Tibial nerve (tissue), 4 donors: ENCODE results near the gene PPP2R3B. TPM values are rescaled to one million over a fixed set of nuclear protein-coding genes. Genes with fewer than 3 reads are reported as not detected.
"Not testable (repeated sequence)": the region's sequence is repeated elsewhere in the genome, so short reads cannot be mapped to it uniquely, and the experiment has no call there.

ENCODE experiments used
- DNase-seq, 2 donors: peaks; one replicate each; pipeline ENCODE4 v3.0.0-alpha.2; 2019; ENCODE audit warnings: low spot score in 2 of 2
- H3K27ac ChIP-seq, 4 donors: fragments of 200-600 bp; sonication (generic) in 3 of 4; one replicate each; pipeline ENCODE4 v1.5.1; 2017 to 2019; ENCODE audit warnings: mild to moderate bottlenecking in 1 of 4
- H3K27me3 ChIP-seq, 2 donors: fragments of 200-600 bp; sonication (generic) in 1 of 2; one replicate each; pipeline versions ENCODE4 v1.5.1 to v1.6.0; 2017 to 2019
- H3K36me3 ChIP-seq, 3 donors: fragments of 200-600 bp; sonication (generic); one replicate each; pipeline ENCODE4 v1.5.1; 2018 to 2019
- H3K4me1 ChIP-seq, 4 donors: fragments of 200-600 bp; sonication (generic) in 3 of 4; one replicate each; pipeline ENCODE4 v1.5.1; 2017 to 2019
- H3K4me3 ChIP-seq, 4 donors: fragments of 200-600 bp; sonication (generic) in 3 of 4; one replicate each; pipeline ENCODE4 v1.5.1; 2017 to 2019; ENCODE audit warnings: mild to moderate bottlenecking in 1 of 4, moderate library complexity in 1 of 4
- H3K9me3 ChIP-seq, 4 donors: fragments of 200-600 bp; sonication (generic) in 3 of 4; one replicate each; pipeline ENCODE4 v1.5.1; 2017 to 2019
- EP300 ChIP-seq, 2 donors: sonication (generic); formaldehyde crosslinking; IDR thresholded peaks; one replicate each; pipeline ENCODE4 v1.6.1; 2017; ENCODE audit warnings: antibody characterized with exemption in 2 of 2, mild to moderate bottlenecking in 1 of 2
- POLR2A ChIP-seq, 2 donors: fragments of 450-650 bp; IDR thresholded peaks; one replicate each; pipeline ENCODE4 v1.6.1; 2017; ENCODE audit warnings: antibody characterized with exemption in 2 of 2, mild to moderate bottlenecking in 2 of 2, moderate library complexity in 2 of 2
- WGBS, 2 donors: methylation state at CpG; one replicate each; pipeline ENCODE4 v1.1.5; 2018; 5-methylcytosine and 5-hydroxymethylcytosine counted together
- total RNA-seq, 4 donors: library from RNA; depleted of rRNA; stranded (reverse); fragments of >200 nt; gene quantifications; one replicate each; pipeline ENCODE4 v1.1.0, GENCODE V29; 2016
- TF ChIP-seq, protein P1 (sequence below), 5 experiments: fragments of 200-600 bp in 3 of 5; fragments of 450-650 bp in 2 of 5; sonication (generic) in 3 of 5; IDR thresholded peaks; one replicate each; pipeline ENCODE4 v1.5.1; 2016 to 2019; ENCODE audit warnings: antibody characterized with exemption in 5 of 5, mild to moderate bottlenecking in 3 of 5, moderate library complexity in 2 of 5

Gene PPP2R3B
- total RNA-seq, 4 donors from 2014 or later, result 20.4 to 59.4 (median 32.7) TPM

DNA sequence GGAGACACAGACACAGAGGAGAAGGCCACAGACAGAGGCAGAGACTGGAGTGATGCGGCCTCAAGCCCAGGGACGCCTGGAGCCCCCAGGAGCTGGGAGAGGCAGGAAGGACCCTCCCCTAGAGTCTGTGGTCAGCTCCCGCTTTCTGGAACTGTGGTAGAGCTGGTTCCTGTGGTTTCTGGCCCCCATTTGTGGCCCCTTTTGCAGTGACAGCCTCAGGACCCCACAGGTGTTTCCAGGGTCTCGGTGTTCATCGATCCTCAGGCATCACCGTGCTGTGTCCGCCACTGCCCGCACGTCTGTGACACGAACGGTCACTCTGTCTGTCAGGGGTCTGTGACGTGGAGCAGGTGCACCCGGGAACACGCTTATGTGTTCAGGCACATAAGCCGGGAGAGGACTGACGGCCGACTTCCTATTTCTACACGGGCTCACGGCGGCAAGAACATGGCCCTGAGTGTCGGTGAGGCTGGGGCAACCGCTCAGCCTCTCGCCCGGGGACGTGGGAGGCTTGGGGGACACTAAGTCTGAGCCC lies 76.0 kb downstream of the PPP2R3B start:
- 93% methylated on average over 19 to 22 of the region's 25 CpGs for WGBS, 2 donors
- peaks cover 0 to 3% (median 0%) of the 10 kb centered on the region in 4 donors for H3K9me3 ChIP-seq
- DNase-seq, result no peak
- H3K27ac ChIP-seq, result no peak overlapping the region
- no peaks in the 10 kb centered on the region for H3K4me1 ChIP-seq
- H3K4me3 ChIP-seq, result no peak overlapping the region
- no peaks in the 10 kb centered on the region for H3K27me3 ChIP-seq
- TF ChIP-seq POLR2A (IDR thresholded peaks at IDR 0.05), result no peak
- H3K36me3 ChIP-seq, result peaks cover 16 to 95% (median 25%) of the 10 kb centered on the region in 3 donors

DNA sequence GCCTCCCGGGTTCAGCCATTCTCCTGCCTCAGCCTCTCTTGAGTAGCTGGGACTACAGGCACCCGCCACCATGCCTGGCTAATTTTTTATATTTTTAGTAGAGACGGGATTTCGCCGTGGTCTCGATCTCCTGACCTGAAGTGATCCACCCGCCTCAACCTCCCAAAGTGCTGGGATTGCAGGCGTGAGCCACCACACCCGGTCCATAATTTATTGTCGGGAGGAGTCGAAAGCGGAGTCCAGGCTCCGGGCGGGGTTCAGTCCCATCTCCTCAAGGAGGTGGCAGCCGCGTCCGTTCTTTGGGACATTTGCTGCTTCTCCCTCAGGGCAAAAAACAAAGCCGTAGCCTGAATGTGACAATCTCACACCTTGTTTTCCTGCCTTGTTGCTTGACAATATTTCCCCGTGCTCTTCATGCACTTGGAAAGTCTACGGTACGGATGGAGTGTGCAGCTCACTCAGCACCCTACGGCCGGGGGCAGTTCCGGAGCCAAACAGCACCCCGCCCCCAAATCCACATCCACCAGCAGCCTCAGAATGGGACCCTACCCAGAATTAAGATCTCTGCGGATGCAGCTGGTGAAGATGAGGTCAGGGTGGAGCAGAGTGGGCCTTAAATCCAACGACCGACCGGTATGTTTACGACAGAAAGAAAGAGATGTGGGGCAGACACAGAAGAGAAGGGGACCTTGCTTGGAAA lies 77.7 kb downstream of the PPP2R3B start:
- no peak for DNase-seq
- peaks cover 15 to 98% (median 25%) of the 10 kb centered on the region in 3 donors for H3K36me3 ChIP-seq
- no peak overlapping the region for H3K27ac ChIP-seq
- H3K4me1 ChIP-seq, result no peaks in the 10 kb centered on the region
- TF ChIP-seq, protein P1, sequence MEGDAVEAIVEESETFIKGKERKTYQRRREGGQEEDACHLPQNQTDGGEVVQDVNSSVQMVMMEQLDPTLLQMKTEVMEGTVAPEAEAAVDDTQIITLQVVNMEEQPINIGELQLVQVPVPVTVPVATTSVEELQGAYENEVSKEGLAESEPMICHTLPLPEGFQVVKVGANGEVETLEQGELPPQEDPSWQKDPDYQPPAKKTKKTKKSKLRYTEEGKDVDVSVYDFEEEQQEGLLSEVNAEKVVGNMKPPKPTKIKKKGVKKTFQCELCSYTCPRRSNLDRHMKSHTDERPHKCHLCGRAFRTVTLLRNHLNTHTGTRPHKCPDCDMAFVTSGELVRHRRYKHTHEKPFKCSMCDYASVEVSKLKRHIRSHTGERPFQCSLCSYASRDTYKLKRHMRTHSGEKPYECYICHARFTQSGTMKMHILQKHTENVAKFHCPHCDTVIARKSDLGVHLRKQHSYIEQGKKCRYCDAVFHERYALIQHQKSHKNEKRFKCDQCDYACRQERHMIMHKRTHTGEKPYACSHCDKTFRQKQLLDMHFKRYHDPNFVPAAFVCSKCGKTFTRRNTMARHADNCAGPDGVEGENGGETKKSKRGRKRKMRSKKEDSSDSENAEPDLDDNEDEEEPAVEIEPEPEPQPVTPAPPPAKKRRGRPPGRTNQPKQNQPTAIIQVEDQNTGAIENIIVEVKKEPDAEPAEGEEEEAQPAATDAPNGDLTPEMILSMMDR (IDR thresholded peaks at IDR 0.05), result no peak
- TF ChIP-seq POLR2A (IDR thresholded peaks at IDR 0.05) (no peak), EP300 (IDR thresholded peaks at IDR 0.05) (no peak)
- 93 to 94% methylated on average over 30 of the region's 30 CpGs for WGBS, 2 donors
- no peak overlapping the region for H3K4me3 ChIP-seq
- H3K27me3 ChIP-seq, result no peaks in the 10 kb centered on the region
- peaks cover 0 to 17% (median 0%) of the 10 kb centered on the region in 4 donors for H3K9me3 ChIP-seq

DNA sequence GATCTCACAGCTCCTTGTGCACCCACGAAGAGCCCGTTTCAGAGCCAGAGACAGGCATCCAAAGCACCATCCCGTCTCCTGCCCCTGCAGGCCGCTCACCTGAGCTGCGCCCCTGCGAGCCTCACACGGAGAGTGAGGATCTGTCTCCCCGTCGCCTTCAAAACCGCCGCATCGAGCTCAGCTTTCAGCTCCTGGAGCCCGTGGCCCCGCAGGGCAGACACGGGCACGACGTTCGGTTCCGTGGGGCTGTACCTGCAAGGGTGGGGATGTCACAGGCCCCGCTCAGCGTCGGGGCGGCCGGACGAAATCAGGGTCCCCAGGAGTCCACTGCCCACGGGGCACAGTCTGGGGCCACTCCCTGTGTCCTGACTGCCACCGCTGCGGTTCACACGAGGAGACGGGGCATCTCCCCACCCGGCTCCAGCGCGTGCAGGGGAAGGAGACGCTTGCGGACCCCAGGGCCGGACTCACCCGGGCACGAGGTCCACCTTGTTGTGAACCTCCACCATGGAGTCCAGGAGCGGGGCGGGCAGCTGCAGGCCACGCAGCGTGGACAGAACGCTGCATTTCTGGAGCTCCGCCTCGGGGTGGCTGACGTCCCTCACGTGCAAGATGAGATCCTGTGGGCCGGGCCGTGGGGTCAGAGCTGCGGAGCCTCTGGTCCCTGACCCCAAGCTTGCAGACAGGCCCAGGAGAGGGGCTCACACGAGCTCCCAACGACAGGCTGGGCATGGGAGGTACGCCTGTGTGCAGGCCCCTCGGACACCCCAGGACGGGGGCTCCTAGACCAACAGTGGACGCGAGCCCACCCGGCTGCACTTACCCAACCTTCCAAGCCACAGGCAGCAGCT lies 79.2 kb downstream of the PPP2R3B start:
- H3K36me3 ChIP-seq, result peaks cover 13 to 98% (median 26%) of the 10 kb centered on the region in 3 donors
- H3K27ac ChIP-seq, result no peak overlapping the region
- TF ChIP-seq POLR2A (IDR thresholded peaks at IDR 0.05), result no peak
- TF ChIP-seq, protein P1 (IDR thresholded peaks at IDR 0.05), result no peak
- TF ChIP-seq EP300 (IDR thresholded peaks at IDR 0.05), result no peak
- DNase-seq, result no peak
- H3K4me1 ChIP-seq, result no peaks in the 10 kb centered on the region
- WGBS, 2 donors, result 93 to 97% methylated on average over 36 to 42 of the region's 58 CpGs
- H3K27me3 ChIP-seq, result no peaks in the 10 kb centered on the region
- peaks cover 0 to 25% (median 0%) of the 10 kb centered on the region in 4 donors for H3K9me3 ChIP-seq
- no peak overlapping the region for H3K4me3 ChIP-seq

DNA sequence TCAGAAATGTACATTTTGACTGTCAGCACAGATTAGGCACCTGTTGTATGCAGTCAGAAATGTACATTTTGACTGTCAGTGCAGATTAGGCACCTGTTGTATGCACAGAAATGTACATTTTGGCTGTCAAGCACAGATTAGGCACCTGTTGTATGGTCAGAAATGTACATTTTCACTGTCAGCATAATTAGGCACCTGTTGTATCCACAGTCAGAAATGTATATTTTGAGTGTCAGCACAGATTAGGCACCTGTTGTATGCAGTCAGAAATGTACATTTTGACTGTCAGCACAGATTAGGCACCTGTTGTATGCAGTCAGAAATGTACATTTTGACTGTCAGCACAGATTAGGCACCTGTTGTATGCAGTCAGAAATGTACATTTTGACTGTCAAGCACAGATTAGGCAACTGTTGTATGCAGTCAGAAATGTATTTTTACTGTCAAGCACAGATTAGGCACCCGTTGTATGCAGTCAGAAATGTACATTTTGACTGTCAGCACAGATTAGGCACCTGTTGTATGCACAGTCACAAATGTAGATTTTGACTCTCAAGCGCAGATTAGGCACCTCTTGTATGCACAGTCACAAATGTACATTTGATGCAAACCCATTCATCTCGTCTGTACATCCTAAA lies 80.0 kb downstream of the PPP2R3B start:
- DNase-seq, H3K4me3 ChIP-seq, H3K4me1 ChIP-seq, H3K27ac ChIP-seq, H3K27me3 ChIP-seq: not testable (repeated sequence)
- peaks cover 0 to 32% (median 0%) of the 10 kb centered on the region in 4 donors for H3K9me3 ChIP-seq
- WGBS, 2 donors, result 90 to 92% methylated on average over 3 of the region's 3 CpGs
- H3K36me3 ChIP-seq, result peaks cover 13 to 98% (median 25%) of the 10 kb centered on the region in 3 donors

DNA sequence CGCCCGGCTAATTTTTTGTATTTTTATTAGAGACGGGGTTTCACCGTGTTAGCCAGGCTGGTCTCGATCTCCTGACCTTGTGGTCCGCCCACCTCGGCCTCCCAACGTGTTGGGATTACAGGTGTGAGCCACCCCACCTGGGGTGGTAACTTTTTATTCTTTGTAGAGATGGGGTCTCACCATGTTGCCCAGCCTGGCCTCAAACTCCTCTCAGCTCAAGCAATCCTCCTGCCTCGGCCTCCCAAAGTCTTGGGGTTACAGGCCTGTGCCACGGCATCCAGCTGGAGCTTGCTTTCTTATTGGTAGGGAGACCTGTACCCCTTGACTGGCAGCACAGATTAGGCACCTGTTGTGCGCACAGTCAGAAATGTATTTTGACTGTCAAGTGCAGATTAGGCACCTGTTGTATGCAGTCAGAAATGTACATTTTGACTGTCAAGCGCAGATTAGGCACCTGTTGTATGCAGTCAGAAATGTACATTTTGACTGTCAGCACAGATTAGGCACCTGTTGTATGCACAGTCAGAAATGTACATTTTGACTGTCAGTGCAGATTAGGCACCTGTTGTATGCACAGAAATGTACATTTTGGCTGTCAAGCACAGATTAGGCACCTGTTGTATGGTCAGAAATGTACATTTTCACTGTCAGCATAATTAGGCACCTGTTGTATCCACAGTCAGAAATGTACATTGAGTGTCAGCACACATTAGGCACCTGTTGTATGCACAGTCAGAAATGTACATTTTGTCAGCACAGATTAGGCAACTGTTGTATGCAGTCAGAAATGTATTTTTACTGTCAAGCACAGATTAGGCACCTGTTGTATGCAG lies 80.7 kb downstream of the PPP2R3B start:
- H3K9me3 ChIP-seq, result peaks cover 0 to 34% (median 0%) of the 10 kb centered on the region in 4 donors
- DNase-seq, H3K27me3 ChIP-seq, H3K4me3 ChIP-seq, H3K27ac ChIP-seq, H3K4me1 ChIP-seq: not testable (repeated sequence)
- WGBS, 2 donors, result 94 to 95% methylated on average over 12 of the region's 12 CpGs
- peaks cover 6 to 98% (median 19%) of the 10 kb centered on the region in 3 donors for H3K36me3 ChIP-seq

DNA sequence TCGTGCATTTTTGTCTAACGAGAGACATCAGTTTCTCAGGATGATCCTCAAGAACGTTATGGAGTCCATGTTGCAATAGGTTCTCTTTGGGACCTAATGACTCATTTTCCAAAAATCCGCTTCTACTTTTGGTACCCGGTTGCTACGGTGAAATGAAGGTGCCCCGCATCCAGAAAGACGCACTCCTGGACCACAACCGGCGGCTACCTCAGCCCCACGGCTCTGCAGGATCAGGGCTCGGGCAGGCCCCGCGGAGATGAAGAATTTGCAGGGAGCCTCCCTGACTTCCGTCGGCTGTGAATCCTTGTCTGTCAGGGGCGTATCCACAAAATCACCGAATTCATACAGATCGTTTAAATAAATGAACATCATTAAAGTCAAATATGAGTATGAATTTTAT lies 83.7 kb downstream of the PPP2R3B start:
- TF ChIP-seq, protein P1 (IDR thresholded peaks at IDR 0.05), result no peak
- no peak for TF ChIP-seq EP300 (IDR thresholded peaks at IDR 0.05)
- no peak for TF ChIP-seq POLR2A (IDR thresholded peaks at IDR 0.05)
- H3K4me3 ChIP-seq, result no peak overlapping the region
- no peaks in the 10 kb centered on the region for H3K27me3 ChIP-seq
- WGBS, 2 donors, result 91 to 94% methylated on average over 19 of the region's 19 CpGs
- H3K4me1 ChIP-seq, result no peaks in the 10 kb centered on the region
- H3K9me3 ChIP-seq, result peaks cover 0 to 34% (median 0%) of the 10 kb centered on the region in 4 donors
- peaks cover 3 to 88% (median 12%) of the 10 kb centered on the region in 3 donors for H3K36me3 ChIP-seq
- no peak for DNase-seq
- no peak overlapping the region for H3K27ac ChIP-seq
